Measurements from ENCODE around the gene TECRL. TPM values are rescaled to one million over a fixed set of nuclear protein-coding genes. Genes with fewer than 3 reads are reported as not detected.

The TECRL gene, protein sequence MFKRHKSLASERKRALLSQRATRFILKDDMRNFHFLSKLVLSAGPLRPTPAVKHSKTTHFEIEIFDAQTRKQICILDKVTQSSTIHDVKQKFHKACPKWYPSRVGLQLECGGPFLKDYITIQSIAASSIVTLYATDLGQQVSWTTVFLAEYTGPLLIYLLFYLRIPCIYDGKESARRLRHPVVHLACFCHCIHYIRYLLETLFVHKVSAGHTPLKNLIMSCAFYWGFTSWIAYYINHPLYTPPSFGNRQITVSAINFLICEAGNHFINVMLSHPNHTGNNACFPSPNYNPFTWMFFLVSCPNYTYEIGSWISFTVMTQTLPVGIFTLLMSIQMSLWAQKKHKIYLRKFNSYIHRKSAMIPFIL
- total RNA-seq: not detected in 2 replicates
- polyA plus RNA-seq: not detected in 2 replicates
- polyA plus RNA-seq (2012): not detected in 2 replicates
- not detected in 2 replicates for polyA minus RNA-seq (ENCODE audit: low replicate concordance)

DNA sequence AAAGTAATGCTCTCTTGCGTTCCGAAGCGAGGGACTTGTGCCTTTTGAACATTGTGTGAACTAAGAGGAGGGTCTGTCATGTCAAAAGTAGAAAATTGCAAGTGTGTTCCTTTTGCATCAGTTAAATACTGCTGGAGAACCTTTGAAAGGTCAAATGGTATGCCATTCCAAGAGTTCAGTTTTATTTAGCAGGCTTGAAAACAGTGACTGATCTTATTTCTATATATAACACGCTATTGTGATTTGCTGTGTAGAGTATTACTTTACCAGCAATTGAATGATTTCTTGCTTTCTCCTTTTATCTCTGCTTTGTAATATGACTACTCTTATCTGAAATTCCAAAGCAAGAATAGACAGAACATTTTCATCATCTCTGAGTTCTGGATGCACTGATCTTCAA is at the start of gene TECRL:
TSS of gene TECRL (minus strand) at position 151 of the 400 bp plus-strand sequence. CDS start at position 52, 99 bp downstream.
- DNase-seq (ENCODE audit: low read depth in 2 of 2): no peak
- H2AFZ ChIP-seq (ENCODE audit: low read length): no peak within 1 kb of the TSS
- no peaks in the 10 kb centered on the region for H3K36me3 ChIP-seq (ENCODE audit: control insufficient read depth, insufficient read depth, low read length)
- TF ChIP-seq, protein P1, sequence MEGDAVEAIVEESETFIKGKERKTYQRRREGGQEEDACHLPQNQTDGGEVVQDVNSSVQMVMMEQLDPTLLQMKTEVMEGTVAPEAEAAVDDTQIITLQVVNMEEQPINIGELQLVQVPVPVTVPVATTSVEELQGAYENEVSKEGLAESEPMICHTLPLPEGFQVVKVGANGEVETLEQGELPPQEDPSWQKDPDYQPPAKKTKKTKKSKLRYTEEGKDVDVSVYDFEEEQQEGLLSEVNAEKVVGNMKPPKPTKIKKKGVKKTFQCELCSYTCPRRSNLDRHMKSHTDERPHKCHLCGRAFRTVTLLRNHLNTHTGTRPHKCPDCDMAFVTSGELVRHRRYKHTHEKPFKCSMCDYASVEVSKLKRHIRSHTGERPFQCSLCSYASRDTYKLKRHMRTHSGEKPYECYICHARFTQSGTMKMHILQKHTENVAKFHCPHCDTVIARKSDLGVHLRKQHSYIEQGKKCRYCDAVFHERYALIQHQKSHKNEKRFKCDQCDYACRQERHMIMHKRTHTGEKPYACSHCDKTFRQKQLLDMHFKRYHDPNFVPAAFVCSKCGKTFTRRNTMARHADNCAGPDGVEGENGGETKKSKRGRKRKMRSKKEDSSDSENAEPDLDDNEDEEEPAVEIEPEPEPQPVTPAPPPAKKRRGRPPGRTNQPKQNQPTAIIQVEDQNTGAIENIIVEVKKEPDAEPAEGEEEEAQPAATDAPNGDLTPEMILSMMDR (conservative IDR thresholded peaks at IDR 0.05 in 1 of 2, IDR thresholded peaks at IDR 0.05 in 1 of 2; ENCODE audit: low read depth in 1 of 2, low read length in 2 of 2): no peak
- no peak for TF ChIP-seq EZH2 (IDR thresholded peaks at IDR 0.05; ENCODE audit: low read length, missing control alignments)
- no peaks in the 10 kb centered on the region for H3K9me3 ChIP-seq (ENCODE audit: control insufficient read depth, insufficient read depth, low read depth, low read length)
- H4K20me1 ChIP-seq (ENCODE audit: control insufficient read depth, extremely low read depth, insufficient read depth, low read length): no peaks in the 10 kb centered on the region
- no peak within 1 kb of the TSS for H3K4me3 ChIP-seq (replicated peaks in 1 of 4; ENCODE audit: control extremely low read depth in 1 of 4, insufficient read depth in 1 of 4, low read depth in 3 of 4, low read length in 4 of 4)
- no peaks in the 10 kb centered on the region for H3K79me2 ChIP-seq (ENCODE audit: control insufficient read depth, insufficient read depth, low read length)
- no peaks in the 10 kb centered on the region for H3K4me1 ChIP-seq (ENCODE audit: control insufficient read depth, extremely low read depth, insufficient read depth, low read length)
- H3K27ac ChIP-seq (ENCODE audit: insufficient read depth, low read length): no peak within 1 kb of the TSS
- H3K4me2 ChIP-seq (ENCODE audit: extremely low read depth, insufficient read depth, low read length): no peak within 1 kb of the TSS
- no peak within 1 kb of the TSS for H3K9ac ChIP-seq (ENCODE audit: insufficient read depth, low read length)
- H3K27me3 ChIP-seq (ENCODE audit: control insufficient read depth, insufficient read depth, low read length): no peaks in the 10 kb centered on the region

DNA sequence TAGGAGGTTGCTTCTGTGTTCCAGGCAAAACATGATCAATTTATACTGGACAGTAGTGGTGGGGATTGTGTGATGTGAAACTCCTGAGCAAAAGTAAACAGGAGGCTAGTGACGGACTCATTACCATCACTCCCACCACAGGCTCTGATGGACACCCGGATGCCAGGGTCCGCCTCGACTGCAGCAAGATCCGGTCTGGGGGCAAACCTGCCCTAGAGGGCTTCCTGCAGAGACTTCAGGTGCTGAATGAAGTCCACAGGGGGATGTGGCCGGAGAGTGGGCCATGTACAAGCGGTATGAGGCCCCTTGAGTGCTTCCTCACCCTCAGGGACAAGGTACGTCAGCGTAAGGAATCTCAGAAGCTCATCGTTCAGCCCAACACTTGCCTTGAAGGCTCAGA is 23.4 kb upstream of the TECRL start:
- Histone ChIP-seq H3K4me1 (ENCODE audit: control insufficient read depth, extremely low read depth, insufficient read depth, low read length) (no peaks in the 10 kb centered on the region), H3K27me3 (ENCODE audit: control insufficient read depth, insufficient read depth, low read length) (no peaks in the 10 kb centered on the region), H3K4me2 (ENCODE audit: extremely low read depth, insufficient read depth, low read length) (no peak overlapping the region), H2AFZ (ENCODE audit: low read length) (no peak overlapping the region), H4K20me1 (ENCODE audit: control insufficient read depth, extremely low read depth, insufficient read depth, low read length) (no peaks in the 10 kb centered on the region), H3K4me3 (replicated peaks in 1 of 4; ENCODE audit: control extremely low read depth in 1 of 4, insufficient read depth in 1 of 4, low read depth in 3 of 4, low read length in 4 of 4) (no peak overlapping the region), H3K27ac (ENCODE audit: insufficient read depth, low read length) (no peak overlapping the region), H3K36me3 (ENCODE audit: control insufficient read depth, insufficient read depth, low read length) (no peaks in the 10 kb centered on the region), H3K9ac (ENCODE audit: insufficient read depth, low read length) (no peak overlapping the region), H3K9me3 (ENCODE audit: control insufficient read depth, insufficient read depth, low read depth, low read length) (no peaks in the 10 kb centered on the region), H3K79me2 (ENCODE audit: control insufficient read depth, insufficient read depth, low read length) (no peaks in the 10 kb centered on the region)
- DNase-seq (ENCODE audit: low read depth in 2 of 2): no peak
- TF ChIP-seq EZH2 (IDR thresholded peaks at IDR 0.05; ENCODE audit: low read length, missing control alignments): no peak
- TF ChIP-seq, protein P1 (conservative IDR thresholded peaks at IDR 0.05 in 1 of 2, IDR thresholded peaks at IDR 0.05 in 1 of 2; ENCODE audit: low read depth in 1 of 2, low read length in 2 of 2): no peak

DNA sequence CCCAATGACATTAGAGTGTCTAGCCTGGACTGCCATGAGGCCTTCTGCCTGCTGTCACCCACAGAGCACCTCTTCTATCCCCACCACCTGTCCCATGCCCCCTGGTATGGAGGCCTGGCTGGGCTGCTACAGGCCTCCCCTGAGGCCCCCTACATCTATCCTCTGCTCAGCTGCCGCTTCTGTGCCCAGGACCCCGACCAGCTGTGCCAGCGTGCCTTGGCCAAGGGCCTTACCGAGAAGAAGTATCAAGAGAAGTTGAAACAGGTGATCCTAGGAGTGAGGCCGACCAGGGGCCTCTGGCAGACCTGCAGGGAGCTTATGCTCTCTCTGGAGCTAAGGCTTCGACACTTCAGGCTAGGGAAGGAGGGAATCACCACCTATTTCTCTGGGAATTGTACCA is 21.7 kb upstream of the TECRL start:
- Histone ChIP-seq H3K79me2 (ENCODE audit: control insufficient read depth, insufficient read depth, low read length) (no peaks in the 10 kb centered on the region), H3K27ac (ENCODE audit: insufficient read depth, low read length) (no peak overlapping the region), H3K9ac (ENCODE audit: insufficient read depth, low read length) (no peak overlapping the region), H4K20me1 (ENCODE audit: control insufficient read depth, extremely low read depth, insufficient read depth, low read length) (no peaks in the 10 kb centered on the region), H3K4me3 (replicated peaks in 1 of 4; ENCODE audit: control extremely low read depth in 1 of 4, insufficient read depth in 1 of 4, low read depth in 3 of 4, low read length in 4 of 4) (no peak overlapping the region), H2AFZ (ENCODE audit: low read length) (no peak overlapping the region), H3K4me1 (ENCODE audit: control insufficient read depth, extremely low read depth, insufficient read depth, low read length) (no peaks in the 10 kb centered on the region), H3K9me3 (ENCODE audit: control insufficient read depth, insufficient read depth, low read depth, low read length) (no peaks in the 10 kb centered on the region), H3K4me2 (ENCODE audit: extremely low read depth, insufficient read depth, low read length) (no peak overlapping the region), H3K36me3 (ENCODE audit: control insufficient read depth, insufficient read depth, low read length) (no peaks in the 10 kb centered on the region), H3K27me3 (ENCODE audit: control insufficient read depth, insufficient read depth, low read length) (no peaks in the 10 kb centered on the region)
- TF ChIP-seq, protein P1 (conservative IDR thresholded peaks at IDR 0.05 in 1 of 2, IDR thresholded peaks at IDR 0.05 in 1 of 2; ENCODE audit: low read depth in 1 of 2, low read length in 2 of 2): no peak
- no peak for TF ChIP-seq EZH2 (IDR thresholded peaks at IDR 0.05; ENCODE audit: low read length, missing control alignments)
- no peak for DNase-seq (ENCODE audit: low read depth in 2 of 2)
